HG03521 (cell line): Measurements from ENCODE around the gene DNASE1L2.
"Not testable (repeated sequence)": the region's sequence is repeated elsewhere in the genome, so short reads cannot be mapped to it uniquely, and the experiment has no call there.

ENCODE experiments used
- ATAC-seq: cut with Tn5 transposase; IDR thresholded peaks from one replicate; pipeline ENCODE4 v1.9.1; 2021; ENCODE audit warnings: mild to moderate bottlenecking, moderate library complexity; ENCODE audit not compliant: unreplicated experiment

The DNASE1L2 gene

DNA sequence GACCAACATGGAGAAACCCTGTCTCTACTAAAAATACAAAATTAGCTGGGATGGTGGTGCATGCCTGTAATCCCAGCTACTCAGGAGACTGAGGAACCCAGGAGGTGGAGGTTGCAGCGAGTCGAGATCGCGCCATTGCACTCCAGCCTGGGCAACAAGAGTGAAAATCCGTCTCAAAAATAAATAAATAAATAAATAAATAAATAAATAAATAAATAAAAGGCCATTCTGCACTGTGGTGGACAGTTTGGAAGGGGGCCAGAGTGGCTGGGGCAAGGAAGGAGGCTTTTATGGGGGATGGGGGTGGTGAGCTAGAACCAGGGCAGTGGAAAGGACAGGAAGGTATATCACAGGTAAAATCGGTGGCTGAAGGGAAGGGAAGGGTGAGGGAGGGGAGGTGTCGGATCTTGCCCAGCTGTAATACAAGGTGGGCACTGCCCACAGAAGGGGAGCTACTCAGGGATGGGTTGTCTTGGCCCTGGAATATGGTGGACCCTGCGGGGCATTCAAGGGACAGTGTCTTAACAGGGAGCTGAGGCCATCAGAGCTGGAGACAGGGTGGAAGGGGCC lies 33.0 kb upstream of the DNASE1L2 start:
- ATAC-seq, result not testable (repeated sequence)

- no peak for ATAC-seq
These were observed 31.7 kb upstream of the DNASE1L2 start for GRCh38 chr16:2204416-2205103.

GRCh38 chr16:2205104-2205966 lies 30.9 kb upstream of the DNASE1L2 start, which contains the start of gene MLST8:
Gene MLST8, plus strand, starts transcription at chr16:2205454. Its CDS starts 632 bp downstream, at chr16:2206086.
- peak; percentile 71 for ATAC-seq

- peak; percentile 10 for ATAC-seq
These were observed 30.3 kb upstream of the DNASE1L2 start for GRCh38 chr16:2205967-2206313.

GRCh38 chr16:2206420-2206779 lies 29.8 kb upstream of the DNASE1L2 start:
- no peak for ATAC-seq

DNA sequence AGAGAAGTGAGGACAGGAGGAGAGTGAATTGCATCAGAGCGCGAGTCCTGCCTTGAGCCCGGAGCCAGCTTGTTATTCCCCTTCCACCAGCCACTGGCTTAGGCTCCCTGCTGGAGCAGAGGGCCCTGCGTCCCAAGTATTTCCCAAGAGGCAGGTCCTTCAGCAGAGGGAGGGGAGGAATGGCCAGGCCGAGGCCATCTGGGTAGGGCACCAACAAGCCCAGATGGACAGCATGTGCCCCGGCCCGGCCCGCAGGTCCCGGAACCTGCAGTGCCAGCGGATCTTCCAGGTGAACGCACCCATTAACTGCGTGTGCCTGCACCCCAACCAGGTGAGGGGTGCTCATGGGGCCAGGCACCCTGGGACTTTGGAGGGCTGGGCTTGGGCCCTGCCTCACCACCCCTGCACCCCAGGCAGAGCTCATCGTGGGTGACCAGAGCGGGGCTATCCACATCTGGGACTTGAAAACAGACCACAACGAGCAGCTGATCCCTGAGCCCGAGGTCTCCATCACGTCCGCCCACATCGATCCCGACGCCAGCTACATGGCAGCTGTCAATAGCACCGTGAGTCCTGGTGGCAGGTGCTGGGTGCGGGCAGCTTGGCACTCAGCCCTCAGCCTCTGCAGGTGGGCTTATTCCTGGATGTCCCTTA lies 29.3 kb upstream of the DNASE1L2 start:
- ATAC-seq, result no peak

DNA sequence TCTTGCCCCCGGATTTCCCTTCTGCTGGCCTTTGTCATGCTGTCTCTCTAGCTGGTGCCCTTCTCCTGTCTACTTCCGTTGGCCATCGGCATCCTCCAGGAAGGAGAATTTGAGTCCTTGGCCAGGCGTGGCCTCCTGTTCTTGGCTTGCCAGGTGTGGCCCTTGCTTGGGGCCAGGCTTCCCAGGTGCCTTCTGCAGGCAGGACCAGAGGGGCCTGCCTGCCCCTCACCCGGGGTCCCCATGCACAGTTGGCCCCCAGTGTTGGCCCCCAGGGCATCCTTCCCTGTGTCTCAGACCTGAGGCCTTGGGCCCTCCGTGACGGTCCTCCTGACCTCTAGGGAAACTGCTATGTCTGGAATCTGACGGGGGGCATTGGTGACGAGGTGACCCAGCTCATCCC lies 28.4 kb upstream of the DNASE1L2 start:
- no peak for ATAC-seq

DNA sequence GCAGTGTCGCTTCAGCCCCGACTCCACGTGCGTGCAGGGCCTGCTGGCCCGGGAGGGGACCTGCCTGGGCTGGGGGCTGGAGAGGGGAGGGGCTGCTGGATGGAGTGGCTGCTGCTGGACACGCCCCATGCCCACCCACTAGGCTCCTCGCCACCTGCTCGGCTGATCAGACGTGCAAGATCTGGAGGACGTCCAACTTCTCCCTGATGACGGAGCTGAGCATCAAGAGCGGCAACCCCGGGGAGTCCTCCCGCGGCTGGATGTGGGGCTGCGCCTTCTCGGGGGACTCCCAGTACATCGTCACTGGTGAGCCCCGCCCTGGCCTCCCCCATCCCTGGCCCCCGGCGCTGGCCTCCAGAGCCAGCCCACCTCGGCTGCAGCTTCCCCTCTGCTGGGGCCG lies 27.9 kb upstream of the DNASE1L2 start:
- no peak for ATAC-seq

- no peak for ATAC-seq
These were observed 27.5 kb upstream of the DNASE1L2 start for GRCh38 chr16:2208772-2209171.

DNA sequence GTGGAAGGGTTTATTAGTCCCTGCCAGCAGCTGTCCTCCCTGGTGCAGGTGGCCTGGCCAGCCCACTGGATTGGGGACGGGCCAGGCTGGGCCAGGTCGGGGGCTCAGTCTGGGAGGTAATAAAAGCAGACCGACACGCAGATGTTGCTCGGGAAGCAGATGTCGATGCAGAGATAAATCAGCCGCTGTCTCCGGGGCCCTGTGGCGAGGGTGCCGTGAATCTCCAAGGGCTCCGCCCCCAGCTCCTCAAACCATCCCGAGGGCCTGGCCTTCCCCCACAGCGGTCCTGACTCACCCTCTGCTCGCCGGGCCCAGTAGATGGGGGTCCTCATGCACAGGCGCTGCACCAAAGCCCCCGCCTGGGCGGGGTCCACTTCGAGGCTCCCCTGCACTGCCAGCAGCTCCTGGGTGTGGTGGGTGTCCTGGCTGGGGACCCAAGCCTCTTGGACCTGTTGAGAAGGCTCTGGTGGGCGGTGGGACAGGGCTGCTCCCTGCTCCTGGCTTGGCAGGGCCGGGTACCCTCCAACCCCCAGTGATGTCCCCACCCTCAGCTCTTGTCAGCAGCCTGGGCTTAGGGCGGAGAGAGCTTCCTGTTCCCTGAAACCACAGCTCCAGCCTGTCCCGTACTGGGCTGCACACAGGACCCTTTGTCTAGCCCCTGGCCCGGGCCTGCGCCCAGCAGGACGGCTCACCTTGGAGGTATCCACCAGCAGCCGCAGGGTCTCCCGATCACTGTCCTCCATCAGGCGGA lies 26.8 kb upstream of the DNASE1L2 start:
- ATAC-seq, result no peak

- ATAC-seq, result no peak
These were observed 26.3 kb upstream of the DNASE1L2 start for GRCh38 chr16:2210009-2210332.

DNA sequence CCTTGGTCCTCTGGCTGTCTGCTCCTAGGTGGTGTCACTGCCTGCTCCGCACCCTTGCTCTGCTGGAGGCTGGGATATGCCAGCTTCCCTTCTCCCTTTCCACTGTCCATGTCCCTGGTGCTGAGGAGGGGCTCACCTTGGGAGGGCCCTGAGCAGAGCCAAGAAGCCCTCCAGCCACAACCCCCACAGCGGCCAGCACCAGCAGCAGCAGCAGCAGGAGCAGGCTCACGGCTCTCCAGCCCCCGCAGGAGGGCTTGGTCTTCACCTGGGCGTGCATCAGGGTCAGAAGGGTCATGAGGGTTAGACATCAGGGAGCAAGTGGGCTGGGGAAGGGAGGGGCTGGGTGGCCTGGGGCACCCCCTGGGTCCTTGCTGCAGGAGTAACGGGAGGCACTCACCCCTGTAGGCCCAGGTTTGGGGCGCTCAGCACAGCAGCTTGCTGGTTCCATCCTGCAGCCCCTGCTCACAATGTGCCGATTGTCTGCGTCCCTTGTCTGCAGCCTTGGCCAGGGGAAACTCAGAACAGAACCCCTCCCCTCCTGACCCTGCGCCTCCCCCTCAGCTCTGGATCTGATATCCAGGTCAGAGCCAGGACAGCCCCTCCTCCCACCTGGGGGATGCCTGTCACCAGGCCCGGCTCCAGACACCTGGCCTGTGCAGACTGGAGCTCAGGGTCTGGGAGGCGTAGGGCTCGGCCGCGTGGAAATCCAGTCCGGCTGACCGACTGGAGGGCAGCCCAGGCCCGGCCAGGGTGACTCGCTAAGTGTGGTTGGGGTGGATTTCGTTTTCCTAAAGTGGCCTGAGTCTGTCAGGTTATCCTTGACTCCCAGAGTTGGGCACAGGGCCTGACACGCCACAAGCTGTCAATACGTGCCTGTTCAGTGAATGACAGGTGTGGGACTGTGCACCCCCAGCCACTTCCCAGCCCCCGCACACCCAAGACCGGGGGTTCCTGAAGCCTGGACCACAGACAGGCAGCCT lies 25.6 kb upstream of the DNASE1L2 start, which contains the start of gene BRICD5:
Gene BRICD5 (minus strand): TSS at position 478 of the 980 bp plus-strand sequence. CDS start 30 bp downstream, at position 448.
- ATAC-seq, result no peak

DNA sequence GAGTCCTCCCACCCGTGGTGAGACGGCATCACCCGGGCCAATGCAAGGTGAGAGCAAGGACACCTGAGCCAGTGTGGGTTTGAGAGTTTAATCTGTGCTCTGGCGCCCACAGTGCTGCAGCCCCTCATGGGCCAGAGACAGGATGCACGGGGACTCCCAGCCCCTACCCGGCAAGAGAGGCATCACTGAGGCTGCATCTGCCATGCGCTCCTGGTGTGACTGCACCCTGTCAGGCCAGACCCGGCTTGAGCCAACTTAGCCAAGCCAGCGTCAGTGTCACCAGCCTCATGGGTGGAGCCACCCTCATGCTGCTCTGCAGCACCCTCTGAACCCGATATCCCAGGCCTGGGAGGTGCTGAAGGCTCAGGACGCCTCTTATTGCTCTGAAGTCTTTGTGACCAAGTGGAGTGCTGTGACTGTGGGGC lies 24.3 kb upstream of the DNASE1L2 start:
- ATAC-seq, result no peak

- no peak for ATAC-seq
These were observed 23.6 kb upstream of the DNASE1L2 start for GRCh38 chr16:2212362-2213324.

- peak; percentile 7 for ATAC-seq
These were observed 22.2 kb upstream of the DNASE1L2 start for GRCh38 chr16:2213817-2214718.

- ATAC-seq, result peak; percentile 88
These were observed 21.6 kb upstream of the DNASE1L2 start, which contains the start of gene PGP for GRCh38 chr16:2214719-2214968. Gene PGP, minus strand, starts transcription at chr16:2214840. Its CDS starts 63 bp downstream, at chr16:2214777.

GRCh38 chr16:2216330-2216729 lies 19.9 kb upstream of the DNASE1L2 start:
- ATAC-seq, result no peak
